Endodermal cell (in vitro differentiated cells): ENCODE results near the gene SLC2A1. TPM values are rescaled to one million over a fixed set of nuclear protein-coding genes. Genes with fewer than 3 reads are reported as not detected.

Experiments used
- DNase-seq: peaks from one replicate; pipeline ENCODE4 v3.0.0-alpha.2; 2017
- H3K27ac ChIP-seq: 2 replicates; pipeline ENCODE4 v1.5.1; 2013; ENCODE audit warnings: mild to moderate bottlenecking, low read depth, low read length, moderate library complexity
- H3K27me3 ChIP-seq: 2 replicates; pipeline ENCODE4 v1.6.1; 2013; ENCODE audit warnings: mild to moderate bottlenecking, low read length, moderate library complexity; ENCODE audit not compliant: insufficient read depth, control insufficient read depth, poor library complexity, severe bottlenecking
- H3K36me3 ChIP-seq: 2 replicates; pipeline ENCODE4 v1.7.0; 2013; ENCODE audit warnings: mild to moderate bottlenecking, low read length, moderate library complexity; ENCODE audit not compliant: control insufficient read depth, insufficient read depth
- H3K4me1 ChIP-seq: one replicate; pipeline ENCODE4 v1.7.0; 2013; ENCODE audit warnings: low read length; ENCODE audit not compliant: control insufficient read depth, insufficient read depth
- H3K4me3 ChIP-seq: 2 replicates; pipeline ENCODE4 v1.5.1; 2013; ENCODE audit warnings: mild to moderate bottlenecking, low read length, moderate library complexity
- H3K9ac ChIP-seq: 2 replicates; pipeline ENCODE4 v1.6.1; 2013; ENCODE audit warnings: mild to moderate bottlenecking, low read length, moderate library complexity; ENCODE audit not compliant: poor library complexity, severe bottlenecking; ENCODE audit errors: extremely low read depth
- H3K9me3 ChIP-seq: 2 replicates; pipeline ENCODE4 v1.6.1; 2013; ENCODE audit warnings: mild to moderate bottlenecking, low read length, moderate library complexity; ENCODE audit not compliant: control insufficient read depth
- H3K27ac Mint-ChIP-seq: 2 replicates; pipeline ENCODE4 v1.8.0; 2020; ENCODE audit warnings: mixed read lengths
- H3K27me3 Mint-ChIP-seq: 2 replicates; pipeline ENCODE4 v1.8.0; 2021; ENCODE audit warnings: mild to moderate bottlenecking, mixed read lengths; ENCODE audit not compliant: insufficient read depth
- H3K36me3 Mint-ChIP-seq: 2 replicates; pipeline ENCODE4 v1.8.0; 2020; ENCODE audit warnings: low read depth, mixed read lengths
- H3K4me1 Mint-ChIP-seq: 2 replicates; pipeline ENCODE4 v1.8.0; 2020; ENCODE audit warnings: mixed read lengths
- H3K4me3 Mint-ChIP-seq: 2 replicates; pipeline ENCODE4 v1.8.0; 2020; ENCODE audit warnings: mild to moderate bottlenecking, moderate library complexity, mixed read lengths
- H3K9me3 Mint-ChIP-seq: 2 replicates; pipeline ENCODE4 v1.8.0; 2020; ENCODE audit warnings: mild to moderate bottlenecking, mixed read lengths
- CTCF ChIP-seq: fragments of 200-600 bp; sonication (generic); conservative IDR thresholded peaks from 2 replicates; pipeline ENCODE4 v1.5.0; 2021; ENCODE audit warnings: antibody characterized with exemption, mild to moderate bottlenecking
- WGBS, 2 experiments: methylation state at CpG; one replicate each; pipeline versions ENCODE4 v1.1.5 to v1.1.7; 2013; ENCODE audit warnings: missing lambda C conversion rate in 2 of 2, mixed read lengths in 1 of 2; ENCODE audit not compliant: insufficient coverage in 1 of 2, insufficient read length in 1 of 2; 5-methylcytosine and 5-hydroxymethylcytosine counted together
- total RNA-seq, 2 donors: library from RNA; stranded (reverse); fragmentation: NEBNext Ultra II Directional in 1 of 2; extraction: Animal tissue kit (Norgen Biotek cat#: 25700) in 1 of 2; gene quantifications; 2 replicates in 1 of 2; 3 replicates in 1 of 2; pipeline ENCODE4 v1.2.1, GENCODE V29; 2021

The SLC2A1 gene
- total RNA-seq, 2 donors from 2014 or later: 42.5 to 69.7 TPM

- Mint-ChIP-seq H3K4me1 (no peaks in the 10 kb centered on the region), H3K27me3 (no peaks in the 10 kb centered on the region), H3K4me3 (no peak overlapping the region), H3K36me3 (no peaks in the 10 kb centered on the region), H3K27ac (no peak overlapping the region), H3K9me3 (peaks cover 28% of the 10 kb centered on the region)
- Histone ChIP-seq H3K27ac (no peak overlapping the region), H3K27me3 (no peaks in the 10 kb centered on the region), H3K9me3 (peaks cover 9% of the 10 kb centered on the region), H3K4me1 (no peaks in the 10 kb centered on the region), H3K9ac (no peak overlapping the region), H3K4me3 (no peak overlapping the region), H3K36me3 (no peaks in the 10 kb centered on the region)
- DNase-seq: no peak
- TF ChIP-seq CTCF: no peak
- WGBS, 2 experiments: 91 to 100% methylated on average over 2 of the region's 2 CpGs
Observed at GRCh38 chr1:42914092-42914627, 44.5 kb downstream of the SLC2A1 start.

- Histone ChIP-seq H3K4me1 (no peaks in the 10 kb centered on the region), H3K27me3 (no peaks in the 10 kb centered on the region), H3K9ac (no peak overlapping the region), H3K9me3 (peaks cover 9% of the 10 kb centered on the region), H3K36me3 (no peaks in the 10 kb centered on the region), H3K27ac (no peak overlapping the region), H3K4me3 (no peak overlapping the region)
- peaks cover 28% of the 10 kb centered on the region for H3K9me3 Mint-ChIP-seq
- peak; percentile 86 for TF ChIP-seq CTCF
- no peak overlapping the region for H3K4me3 Mint-ChIP-seq
- no peaks in the 10 kb centered on the region for H3K4me1 Mint-ChIP-seq
- 65 to 77% methylated on average over 5 of the region's 5 CpGs for WGBS, 2 experiments
- H3K36me3 Mint-ChIP-seq: no peaks in the 10 kb centered on the region
- no peak overlapping the region for H3K27ac Mint-ChIP-seq
- H3K27me3 Mint-ChIP-seq: no peaks in the 10 kb centered on the region
- DNase-seq: peak; percentile 88
Observed at GRCh38 chr1:42913426-42914091, 45.1 kb downstream of the SLC2A1 start.

GRCh38 chr1:42910985-42911384 is 47.7 kb downstream of the SLC2A1 start:
- no peaks in the 10 kb centered on the region for H3K4me1 ChIP-seq
- no peaks in the 10 kb centered on the region for H3K36me3 ChIP-seq
- no peaks in the 10 kb centered on the region for H3K36me3 Mint-ChIP-seq
- H3K27ac ChIP-seq: no peak overlapping the region
- no peak overlapping the region for H3K4me3 ChIP-seq
- H3K27me3 ChIP-seq: no peaks in the 10 kb centered on the region
- H3K4me1 Mint-ChIP-seq: no peaks in the 10 kb centered on the region
- TF ChIP-seq CTCF: no peak
- no peak overlapping the region for H3K27ac Mint-ChIP-seq
- H3K27me3 Mint-ChIP-seq: no peaks in the 10 kb centered on the region
- peaks cover 7% of the 10 kb centered on the region for H3K9me3 Mint-ChIP-seq
- DNase-seq: no peak
- no peak overlapping the region for H3K4me3 Mint-ChIP-seq
- no peak overlapping the region for H3K9ac ChIP-seq
- no peaks in the 10 kb centered on the region for H3K9me3 ChIP-seq
